ENCODE measurements around the gene MASP1.

DNA sequence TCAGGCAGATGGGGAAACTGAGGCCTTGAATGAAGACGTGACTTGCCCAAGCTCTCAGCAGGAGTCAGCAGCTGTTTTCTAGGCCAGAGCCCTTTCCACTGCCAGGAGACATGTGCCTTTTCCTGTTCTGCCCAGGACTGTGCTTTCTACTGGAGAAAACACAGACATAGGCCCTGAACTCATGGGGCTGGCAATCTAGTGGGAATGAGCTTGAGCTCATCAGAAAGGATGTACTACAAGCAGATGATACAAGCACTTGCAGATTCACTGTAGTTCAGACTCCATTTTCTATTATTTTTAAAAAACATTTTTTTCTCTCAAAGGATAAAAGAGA lies 14.4 kb downstream of the MASP1 start:
- TF ChIP-seq EP300 (IDR thresholded peaks at IDR 0.05) (no peak), POLR2A (IDR thresholded peaks at IDR 0.05) (no peak)
- TF ChIP-seq, protein P1, sequence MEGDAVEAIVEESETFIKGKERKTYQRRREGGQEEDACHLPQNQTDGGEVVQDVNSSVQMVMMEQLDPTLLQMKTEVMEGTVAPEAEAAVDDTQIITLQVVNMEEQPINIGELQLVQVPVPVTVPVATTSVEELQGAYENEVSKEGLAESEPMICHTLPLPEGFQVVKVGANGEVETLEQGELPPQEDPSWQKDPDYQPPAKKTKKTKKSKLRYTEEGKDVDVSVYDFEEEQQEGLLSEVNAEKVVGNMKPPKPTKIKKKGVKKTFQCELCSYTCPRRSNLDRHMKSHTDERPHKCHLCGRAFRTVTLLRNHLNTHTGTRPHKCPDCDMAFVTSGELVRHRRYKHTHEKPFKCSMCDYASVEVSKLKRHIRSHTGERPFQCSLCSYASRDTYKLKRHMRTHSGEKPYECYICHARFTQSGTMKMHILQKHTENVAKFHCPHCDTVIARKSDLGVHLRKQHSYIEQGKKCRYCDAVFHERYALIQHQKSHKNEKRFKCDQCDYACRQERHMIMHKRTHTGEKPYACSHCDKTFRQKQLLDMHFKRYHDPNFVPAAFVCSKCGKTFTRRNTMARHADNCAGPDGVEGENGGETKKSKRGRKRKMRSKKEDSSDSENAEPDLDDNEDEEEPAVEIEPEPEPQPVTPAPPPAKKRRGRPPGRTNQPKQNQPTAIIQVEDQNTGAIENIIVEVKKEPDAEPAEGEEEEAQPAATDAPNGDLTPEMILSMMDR (IDR thresholded peaks at IDR 0.05) = no peak
